ENCODE data around the gene ZNG1F.
"Not testable (repeated sequence)": the region's sequence is repeated elsewhere in the genome, so short reads cannot be mapped to it uniquely, and the experiment has no call there.

ZNG1F gene

GRCh38 chr9:41123396-41123795 is 65.7 kb downstream of the ZNG1F start:
- not testable (repeated sequence) for DNase-seq (ENCODE audit: low read depth)

- DNase-seq (ENCODE audit: low read depth) = not testable (repeated sequence)
These were observed 68.4 kb downstream of the ZNG1F start for GRCh38 chr9:41120696-41121095.

GRCh38 chr9:41119719-41120118 is 69.4 kb downstream of the ZNG1F start:
- not testable (repeated sequence) for DNase-seq (ENCODE audit: low read depth)

- DNase-seq (ENCODE audit: low read depth) = not testable (repeated sequence)
These were observed 69.8 kb downstream of the ZNG1F start for GRCh38 chr9:41119311-41119710.

- DNase-seq (ENCODE audit: low read depth) = not testable (repeated sequence)
These were observed 75.8 kb downstream of the ZNG1F start for GRCh38 chr9:41113348-41113747.

- not testable (repeated sequence) for DNase-seq (ENCODE audit: low read depth)
These were observed 77.7 kb downstream of the ZNG1F start for GRCh38 chr9:41111414-41111813.

GRCh38 chr9:41110913-41111312 is 78.2 kb downstream of the ZNG1F start:
- not testable (repeated sequence) for DNase-seq (ENCODE audit: low read depth)

GRCh38 chr9:41109253-41109652 is 79.9 kb downstream of the ZNG1F start:
- not testable (repeated sequence) for DNase-seq (ENCODE audit: low read depth)

GRCh38 chr9:41108816-41109215 is 80.3 kb downstream of the ZNG1F start:
- not testable (repeated sequence) for DNase-seq (ENCODE audit: low read depth)

GRCh38 chr9:41106472-41107116 is 82.5 kb downstream of the ZNG1F start:
- not testable (repeated sequence) for DNase-seq (ENCODE audit: low read depth)

GRCh38 chr9:41105557-41106253 is 83.4 kb downstream of the ZNG1F start:
- DNase-seq (ENCODE audit: low read depth) = not testable (repeated sequence)

GRCh38 chr9:41104542-41104941 is 84.6 kb downstream of the ZNG1F start:
- DNase-seq (ENCODE audit: low read depth) = not testable (repeated sequence)

- not testable (repeated sequence) for DNase-seq (ENCODE audit: low read depth)
These were observed 88.6 kb downstream of the ZNG1F start for GRCh38 chr9:41100508-41100907.

- DNase-seq (ENCODE audit: low read depth) = not testable (repeated sequence)
These were observed 90.4 kb downstream of the ZNG1F start for GRCh38 chr9:41098759-41099158.

- DNase-seq (ENCODE audit: low read depth) = not testable (repeated sequence)
These were observed 94.1 kb downstream of the ZNG1F start for GRCh38 chr9:41095060-41095459.

- DNase-seq (ENCODE audit: low read depth) = not testable (repeated sequence)
These were observed 94.9 kb downstream of the ZNG1F start for GRCh38 chr9:41094010-41094773.

- not testable (repeated sequence) for DNase-seq (ENCODE audit: low read depth)
These were observed 98.2 kb downstream of the ZNG1F start for GRCh38 chr9:41090922-41091321.

GRCh38 chr9:41090386-41090785 is 98.7 kb downstream of the ZNG1F start:
- DNase-seq (ENCODE audit: low read depth) = not testable (repeated sequence)

- not testable (repeated sequence) for DNase-seq (ENCODE audit: low read depth)
These were observed 100.6 kb downstream of the ZNG1F start for GRCh38 chr9:41088450-41089059.

- DNase-seq (ENCODE audit: low read depth) = not testable (repeated sequence)
These were observed 101.2 kb downstream of the ZNG1F start for GRCh38 chr9:41087929-41088328.

GRCh38 chr9:41087157-41087780 is 101.8 kb downstream of the ZNG1F start:
- DNase-seq (ENCODE audit: low read depth) = not testable (repeated sequence)

- DNase-seq (ENCODE audit: low read depth) = not testable (repeated sequence)
These were observed 102.4 kb downstream of the ZNG1F start for GRCh38 chr9:41086685-41087084.
